ENCODE results near the gene PDRG1.
"Not testable (repeated sequence)": the region's sequence is repeated elsewhere in the genome, so short reads cannot be mapped to it uniquely, and the experiment has no call there.

Gene PDRG1

DNA sequence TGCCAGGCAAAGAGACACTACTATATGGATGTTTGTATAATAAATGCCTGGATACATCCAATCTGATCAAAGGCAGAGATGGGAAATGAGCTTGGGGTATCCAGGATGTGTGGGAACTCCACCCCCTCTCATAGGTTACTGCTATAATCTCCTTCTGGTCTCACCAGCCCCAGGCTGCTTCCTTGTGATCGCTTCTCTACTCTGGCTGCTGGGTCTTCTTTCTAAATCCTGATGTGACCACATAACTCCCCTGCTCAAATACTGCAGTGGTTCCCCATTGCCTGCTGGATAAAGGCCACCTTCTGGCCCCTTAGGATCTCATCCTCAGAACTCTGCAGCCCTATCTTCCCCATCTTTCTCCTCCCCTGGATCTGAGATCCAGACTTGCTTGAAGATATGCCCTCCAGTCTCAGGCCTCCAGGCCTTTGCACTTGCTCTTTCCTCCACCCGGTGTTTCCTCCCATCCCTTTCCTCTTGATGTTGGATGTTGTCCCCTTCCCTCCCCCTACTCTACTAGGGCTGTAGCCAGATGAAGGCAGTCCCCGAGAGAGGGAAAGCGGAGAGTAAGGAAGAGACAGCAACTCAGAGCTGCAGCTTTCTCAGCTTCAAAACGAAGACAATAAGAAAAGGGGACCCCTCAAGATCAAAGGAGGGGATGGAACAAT is 15.3 kb upstream of the PDRG1 start:
- DNase-seq = no peak

DNA sequence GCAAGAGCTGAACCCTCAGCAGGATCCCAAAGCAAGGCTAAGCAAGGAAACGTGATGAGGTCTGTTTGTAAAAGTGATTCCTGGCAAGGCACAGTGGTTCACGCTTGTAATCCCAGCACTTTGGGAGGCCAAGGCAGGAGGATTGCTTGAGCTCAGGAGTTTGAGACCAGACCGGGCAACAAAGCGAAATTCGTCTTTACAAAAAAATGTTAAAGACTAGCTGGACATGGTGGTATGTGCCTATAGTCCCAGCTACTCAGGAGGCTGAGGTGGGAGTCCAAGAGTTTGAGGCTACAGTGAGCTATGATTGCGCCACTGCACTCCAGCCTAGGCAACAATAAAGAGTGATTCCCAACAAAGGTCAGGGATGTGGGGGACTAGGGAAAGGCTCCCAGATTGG is 12.0 kb upstream of the PDRG1 start:
- no peak for DNase-seq

DNA sequence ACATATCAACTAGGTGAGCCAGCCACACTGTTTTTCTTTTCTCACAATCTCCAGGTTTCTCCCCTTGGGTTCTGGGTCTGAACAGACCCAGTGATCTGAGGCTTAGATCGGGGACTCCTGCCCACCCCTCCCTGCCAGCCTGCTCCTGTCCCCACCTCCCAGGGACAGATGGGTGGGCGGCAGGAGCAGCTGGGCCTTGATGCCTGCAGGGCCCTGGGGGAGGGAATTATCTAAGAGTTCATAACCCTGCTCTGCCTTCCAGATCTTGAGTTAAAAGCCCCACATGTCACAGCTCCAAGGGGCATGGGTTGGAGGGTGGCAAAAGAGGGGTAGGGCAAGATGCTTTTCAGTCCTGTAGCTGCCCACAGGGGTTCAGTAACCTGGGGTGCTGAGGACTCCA is 10.9 kb upstream of the PDRG1 start:
- DNase-seq = no peak

DNA sequence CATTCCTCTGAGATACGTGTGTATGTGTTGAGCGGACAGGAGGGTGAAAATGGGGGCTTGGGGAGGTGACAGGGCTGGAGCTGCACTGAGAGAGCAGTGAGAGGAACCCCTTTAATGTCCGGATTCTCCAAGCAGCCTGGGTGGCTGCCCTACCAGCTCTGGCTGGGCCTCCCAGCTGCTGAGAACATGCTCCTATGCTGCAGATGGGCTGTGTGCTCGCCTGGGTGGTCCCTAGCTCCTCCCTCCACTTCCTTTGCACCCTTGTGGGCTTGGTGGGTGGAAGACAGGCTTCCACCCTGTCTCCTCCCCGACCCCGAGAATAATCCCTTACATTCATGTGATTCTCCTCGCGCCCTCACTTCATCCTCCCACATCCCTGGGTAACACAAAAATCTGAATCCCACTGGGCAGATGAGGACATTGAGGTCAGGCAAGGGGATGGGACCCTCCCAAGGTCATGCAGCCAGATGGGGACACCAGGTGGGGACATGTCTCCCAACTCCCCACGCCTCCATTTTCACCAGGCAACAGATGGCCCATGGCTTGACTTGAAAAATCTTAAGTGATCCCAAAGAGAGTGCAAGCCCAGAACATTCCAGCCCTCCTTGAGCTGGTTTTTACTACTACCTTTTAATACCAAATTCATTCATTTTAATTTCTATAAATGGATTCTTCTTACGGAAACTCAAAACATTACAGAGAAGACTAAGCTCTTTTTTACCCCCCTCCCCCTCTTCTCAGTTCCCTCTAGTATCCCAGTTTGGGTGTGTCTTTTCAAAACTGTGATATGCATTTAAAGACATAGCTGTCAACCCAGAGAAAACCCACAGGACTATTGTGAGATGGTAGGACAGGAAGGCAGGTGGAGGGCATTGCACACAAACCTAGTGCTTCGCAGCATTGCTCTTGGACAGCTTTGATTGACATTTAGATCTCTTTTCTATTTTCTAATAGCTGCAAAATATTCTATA is 5.0 kb upstream of the PDRG1 start:
- DNase-seq = no peak

DNA sequence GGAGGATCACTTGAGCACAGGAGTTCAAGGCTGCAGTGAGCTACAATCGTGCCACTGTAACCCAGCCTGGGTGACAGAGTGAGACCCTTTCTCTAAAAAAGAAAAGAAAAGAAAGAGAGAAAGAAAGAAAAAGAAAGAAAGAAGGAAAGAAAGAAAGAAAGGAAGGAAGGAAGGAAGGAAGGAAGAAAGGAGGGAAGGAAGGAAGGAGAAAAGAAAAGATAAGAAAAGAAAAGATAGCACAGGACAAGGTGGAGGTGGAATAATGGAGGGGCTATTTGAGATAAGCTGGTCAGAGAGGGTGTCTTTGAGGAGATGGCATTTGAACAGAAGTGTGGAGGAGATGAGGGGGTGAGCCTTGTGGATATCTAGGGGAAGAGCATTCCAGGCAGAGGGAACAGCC is 2.7 kb upstream of the PDRG1 start:
- no peak for DNase-seq

DNA sequence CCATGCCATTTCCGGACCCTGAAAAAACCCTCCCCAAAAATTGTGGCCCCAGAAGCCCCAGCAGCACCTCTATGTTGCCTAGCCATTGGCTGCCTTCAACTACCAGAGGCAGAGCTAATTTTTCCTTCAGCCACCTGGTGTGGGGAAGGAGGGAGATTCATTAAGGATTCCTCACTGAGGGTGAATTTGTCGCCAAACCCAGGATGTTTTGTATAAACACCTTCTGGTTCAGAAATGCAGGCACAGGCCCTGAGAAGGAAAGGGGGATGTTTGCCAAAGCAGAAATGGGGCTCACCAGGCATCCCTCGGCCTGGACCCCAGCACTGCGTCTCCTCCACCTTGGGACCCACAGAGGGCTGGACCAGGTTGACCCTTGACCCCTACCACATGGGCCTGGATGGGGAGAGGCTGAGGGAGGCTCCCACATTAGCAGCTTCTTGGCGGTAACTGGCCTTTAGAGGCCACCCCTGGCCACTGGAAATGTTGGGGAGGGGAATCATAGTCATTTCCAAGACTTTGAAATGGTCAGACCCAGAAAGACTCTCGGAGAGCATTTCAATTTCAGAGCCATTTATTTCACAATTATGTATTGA is 1.8 kb upstream of the PDRG1 start:
- no peak for DNase-seq

DNA sequence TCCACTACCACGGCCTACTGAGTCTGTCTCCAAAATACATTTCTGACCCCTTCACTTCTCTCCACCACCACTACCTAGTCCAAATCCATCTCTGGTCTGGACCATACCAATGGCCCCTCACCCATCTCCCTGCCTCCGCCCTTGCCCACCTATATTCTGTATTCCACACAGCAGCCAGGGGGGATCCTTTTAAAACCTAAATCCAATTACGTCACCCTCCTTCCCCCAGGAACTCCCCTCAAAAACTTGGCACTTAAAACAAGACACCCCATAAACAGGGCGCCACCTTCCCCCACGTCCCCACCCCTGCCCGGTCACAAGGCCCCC is 680 bp downstream of the PDRG1 start:
- no peak for DNase-seq

DNA sequence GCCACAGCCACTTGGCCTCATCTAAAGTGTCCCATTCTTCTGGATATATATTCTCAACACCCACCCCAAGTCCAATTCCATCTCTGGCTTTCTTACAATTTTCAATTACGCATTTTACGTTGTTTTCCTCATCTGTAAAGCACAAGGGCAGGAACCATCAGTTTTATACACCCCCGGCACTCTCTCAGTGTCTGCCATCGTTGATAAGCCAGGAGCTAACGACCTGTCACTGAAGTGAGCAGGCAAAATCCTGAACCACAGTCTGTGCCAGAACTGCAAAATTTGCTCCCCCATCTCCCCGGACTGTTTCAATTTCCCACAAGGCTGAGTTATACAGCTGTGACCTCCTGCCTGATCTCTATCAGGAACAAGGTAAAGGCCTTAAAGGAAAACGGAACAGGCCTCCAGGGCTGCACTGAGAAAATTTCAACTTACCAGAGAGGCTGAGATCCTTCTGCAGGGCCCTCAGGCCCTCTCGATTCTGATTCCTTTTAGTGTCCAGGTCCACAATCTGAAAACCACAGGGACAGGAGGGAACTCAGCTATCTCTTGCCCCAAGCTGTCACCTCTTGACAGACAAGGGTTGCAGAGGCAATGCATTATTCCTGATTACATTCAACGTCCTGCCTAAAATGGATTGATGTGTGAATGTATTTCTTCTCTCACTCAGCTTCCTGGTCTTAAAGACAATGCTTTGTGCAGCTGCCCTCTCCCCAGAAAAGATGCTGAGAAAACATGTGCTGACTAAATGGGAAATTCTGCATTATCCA is 1.8 kb downstream of the PDRG1 start:
- DNase-seq = no peak

DNA sequence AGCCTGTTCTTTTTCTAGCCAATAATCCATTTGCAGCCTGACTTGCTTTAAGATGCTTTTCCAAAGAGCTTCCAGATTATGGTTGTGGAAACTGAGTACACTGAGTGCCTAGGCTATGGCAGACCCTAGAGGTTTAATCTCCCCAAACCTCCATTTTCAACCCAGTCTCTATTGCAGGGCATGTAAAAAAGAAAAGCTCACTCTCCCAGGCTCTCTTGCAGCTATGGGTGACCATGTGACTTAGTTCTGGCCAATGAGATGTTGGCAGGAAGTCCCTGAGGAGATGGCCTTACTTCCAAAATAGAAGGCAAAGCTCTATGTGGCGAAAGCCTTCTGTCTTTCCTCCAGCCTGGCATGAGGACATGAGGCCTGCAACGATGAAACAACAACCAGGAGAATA is 3.8 kb downstream of the PDRG1 start:
- no peak for DNase-seq

DNA sequence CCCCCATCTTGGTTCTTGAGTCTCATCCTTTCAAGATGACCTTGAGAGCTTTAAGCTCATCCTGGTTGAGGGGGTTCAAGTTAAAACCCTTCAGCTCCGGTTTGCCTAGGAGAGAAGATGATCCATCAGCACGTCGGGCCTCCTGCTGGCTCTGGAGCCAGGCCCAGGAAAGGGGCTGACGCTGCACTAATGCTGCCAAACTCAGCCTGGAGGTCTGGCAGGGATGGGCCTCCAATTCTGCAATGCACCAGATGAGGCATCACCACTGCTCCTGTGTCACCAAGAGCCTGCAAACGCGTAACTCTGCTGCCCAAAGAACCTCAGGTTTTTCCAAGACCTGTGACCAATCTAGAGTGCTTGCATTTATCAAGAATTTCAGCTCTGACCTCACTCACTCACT is 6.1 kb downstream of the PDRG1 start:
- DNase-seq = no peak

DNA sequence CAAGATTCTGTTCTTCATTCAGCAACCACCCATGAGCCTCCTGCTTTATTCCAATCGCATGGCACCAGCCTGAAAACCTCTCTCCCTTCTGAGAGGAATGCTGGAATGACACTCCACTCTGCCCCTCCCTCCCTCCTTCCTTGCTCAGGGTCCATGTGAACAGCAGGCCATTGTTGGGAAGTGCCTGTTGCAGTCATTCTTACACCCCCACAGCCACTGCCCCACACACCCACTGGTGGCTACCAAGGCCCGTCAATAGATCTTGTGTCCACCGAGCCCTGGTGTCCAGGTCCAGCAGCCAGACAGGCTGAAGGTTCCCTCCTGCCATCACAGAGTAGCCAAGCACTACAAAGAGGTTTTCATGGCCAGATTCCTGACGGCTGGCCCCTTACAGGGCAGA is 6.5 kb downstream of the PDRG1 start:
- DNase-seq = no peak

DNA sequence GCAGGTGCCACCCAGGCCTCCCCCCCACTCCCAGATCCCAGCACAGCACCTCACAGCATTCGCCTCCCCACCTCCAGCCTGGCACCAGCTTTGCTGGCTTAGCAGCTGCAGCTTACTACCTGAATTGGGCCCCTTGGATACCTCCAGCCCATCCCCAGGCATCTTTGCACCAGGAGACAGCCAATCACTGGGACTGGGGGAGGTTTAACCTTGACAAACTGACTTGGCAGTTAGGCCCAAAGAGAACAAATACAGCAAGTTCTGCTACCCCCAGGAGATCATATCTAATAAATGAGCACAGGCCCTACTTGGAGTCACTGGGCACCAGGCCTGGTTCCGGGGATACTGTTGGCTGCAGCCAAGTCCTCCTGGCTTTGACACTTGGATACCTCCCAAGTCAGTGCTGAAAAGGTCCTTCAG is 8.8 kb downstream of the PDRG1 start:
- DNase-seq = no peak

DNA sequence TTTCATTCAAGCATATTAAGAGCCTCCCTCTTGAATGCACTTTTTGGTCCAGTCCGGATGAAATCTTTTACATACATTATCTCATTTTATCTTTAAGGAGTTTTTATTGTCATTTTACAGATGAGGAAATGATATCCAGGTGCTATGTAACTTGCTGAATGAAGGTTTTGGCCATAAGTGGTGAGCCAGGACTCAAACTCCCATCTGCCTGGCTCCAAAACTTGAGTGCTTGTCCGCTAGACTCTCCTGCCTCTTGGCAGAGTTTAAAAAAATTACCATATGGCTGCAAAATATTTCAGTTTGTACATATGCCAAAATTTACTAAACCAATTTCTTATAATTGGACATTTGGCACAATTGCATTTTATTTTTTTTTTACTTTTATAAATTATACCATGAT is 12.2 kb downstream of the PDRG1 start:
- no peak for DNase-seq

DNA sequence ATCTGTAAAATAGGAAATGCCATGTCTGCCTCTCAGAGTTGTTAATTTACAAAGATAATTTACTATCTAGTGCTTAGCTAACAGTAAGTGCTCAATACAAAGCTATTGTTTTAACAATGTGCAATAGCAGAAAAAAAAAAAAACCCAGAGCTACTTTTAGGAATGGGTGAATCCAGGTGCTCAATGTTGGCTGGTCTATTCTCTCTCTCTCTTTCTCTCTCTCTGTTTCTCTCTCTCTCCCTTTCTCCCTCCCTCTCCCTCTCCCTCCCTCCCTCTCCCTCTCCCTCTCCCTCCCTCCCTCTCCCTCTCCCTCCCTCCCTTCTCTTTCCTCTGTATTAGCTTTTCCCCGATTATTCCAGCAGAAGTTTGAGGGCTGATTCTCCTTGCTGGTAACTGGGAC is 14.0 kb downstream of the PDRG1 start:
- no peak for DNase-seq

DNA sequence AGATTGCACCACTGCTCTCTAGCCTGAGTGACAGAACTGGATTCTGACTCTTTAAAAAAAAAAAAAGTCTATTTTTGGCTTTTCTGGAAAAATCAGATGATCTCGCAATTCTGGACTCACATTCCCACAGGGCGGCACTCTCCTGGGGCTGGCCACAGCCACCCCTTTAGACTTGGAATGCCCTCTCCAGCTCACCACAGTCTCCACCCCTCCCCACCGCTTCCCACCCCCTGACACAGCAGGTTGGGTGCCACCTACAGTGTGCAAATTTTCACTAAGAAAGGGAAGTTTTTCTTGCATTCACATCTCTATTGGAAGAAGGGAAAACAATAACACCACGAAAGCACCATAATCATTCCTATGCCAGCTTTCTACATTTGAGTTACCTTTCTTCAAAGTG is 15.4 kb downstream of the PDRG1 start:
- no peak for DNase-seq

DNA sequence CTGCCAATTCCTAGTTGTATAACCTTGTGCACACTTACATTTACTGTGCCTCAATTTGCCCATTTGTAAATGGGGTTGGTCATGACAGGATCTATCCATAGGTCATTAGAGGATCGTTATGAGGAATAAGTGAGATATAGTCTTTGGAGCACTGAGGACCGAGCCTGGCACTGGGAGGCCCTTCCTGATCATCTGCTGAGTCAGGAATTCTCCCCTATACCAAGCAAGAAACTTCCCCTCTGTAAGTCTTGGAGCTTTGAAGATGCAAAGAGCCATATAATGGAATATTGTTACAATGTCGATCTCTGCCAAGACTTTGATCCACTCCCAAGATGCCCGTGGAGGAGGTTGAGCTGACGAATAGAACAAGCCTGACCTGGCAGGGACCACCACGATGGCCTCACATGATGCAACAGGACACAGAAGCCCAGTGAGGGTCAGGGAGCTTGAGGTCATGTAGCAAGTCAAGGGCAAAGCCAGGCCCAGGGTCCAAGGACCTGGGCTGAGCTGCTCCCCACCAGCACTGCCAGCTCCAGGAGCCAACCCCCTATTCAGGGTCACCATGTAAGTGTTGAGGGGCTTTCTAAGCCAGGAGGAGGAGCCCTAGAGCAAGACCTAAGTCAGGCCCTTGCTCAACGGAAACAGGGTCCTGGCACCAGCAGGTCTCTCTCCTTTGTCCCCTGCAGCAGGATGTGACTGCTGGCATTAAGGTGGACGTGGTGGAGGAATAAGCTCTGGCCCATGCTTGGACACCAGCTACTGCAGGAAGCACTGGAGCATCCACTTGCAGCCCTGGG is 16.7 kb downstream of the PDRG1 start:
- no peak for DNase-seq

DNA sequence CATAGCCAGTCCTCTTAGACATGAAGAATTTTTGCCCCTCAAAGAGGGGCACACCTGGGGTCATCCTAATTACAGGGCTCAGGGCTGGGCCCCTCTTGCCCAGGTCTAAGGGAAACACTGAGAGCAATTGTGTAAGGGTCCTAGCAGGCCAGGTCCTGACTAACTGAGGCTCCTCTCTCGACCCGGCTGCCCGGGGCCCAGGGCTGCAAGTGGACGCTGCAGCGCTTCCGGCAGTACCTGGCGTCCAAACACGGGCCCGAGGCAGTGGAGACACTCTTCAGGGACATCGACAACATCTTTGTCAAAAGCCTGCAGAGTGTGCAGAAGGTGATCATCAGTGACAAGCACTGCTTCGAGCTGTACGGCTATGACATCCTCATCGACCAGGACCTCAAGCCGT is 17.4 kb downstream of the PDRG1 start:
- no peak for DNase-seq

DNA sequence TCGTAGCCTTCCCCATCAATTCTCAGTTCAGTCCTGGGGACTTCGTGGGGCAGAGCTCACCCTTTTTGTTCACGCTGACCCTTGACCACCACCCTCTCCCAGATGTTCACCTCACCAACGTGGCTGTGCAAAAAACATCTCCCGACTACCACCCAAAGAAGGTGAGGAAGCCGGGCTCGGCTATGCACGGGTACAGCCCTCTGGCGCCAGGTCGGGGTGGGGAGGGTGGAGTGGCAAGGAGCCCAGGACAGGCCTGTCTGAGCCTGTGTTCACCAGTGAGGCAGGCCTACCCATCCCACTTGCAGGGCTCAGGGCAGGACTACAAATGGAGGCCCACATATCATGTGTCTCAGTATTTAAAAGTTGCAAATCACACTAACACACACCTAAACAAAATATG is 18.1 kb downstream of the PDRG1 start:
- no peak for DNase-seq

DNA sequence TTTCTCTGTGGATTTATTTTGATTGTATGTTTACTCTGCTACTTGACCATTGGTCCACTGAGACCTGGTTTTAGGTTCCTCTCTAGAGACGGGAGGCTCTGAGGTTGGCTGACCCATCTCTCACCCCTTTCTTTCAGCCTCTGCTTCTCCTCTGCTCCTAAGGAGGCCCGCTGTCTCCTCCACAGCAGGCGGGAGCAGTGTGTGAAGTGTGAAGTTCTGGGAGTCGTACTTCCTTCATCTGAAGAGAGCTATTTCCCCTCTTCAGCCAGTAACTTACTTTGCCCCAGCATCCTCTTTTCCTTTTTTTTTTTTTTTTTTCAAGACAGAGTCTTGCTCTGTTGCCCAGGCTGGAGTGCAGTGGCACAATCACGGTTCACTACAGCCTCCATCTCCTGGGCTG is 21.1 kb downstream of the PDRG1 start:
- no peak for DNase-seq

DNA sequence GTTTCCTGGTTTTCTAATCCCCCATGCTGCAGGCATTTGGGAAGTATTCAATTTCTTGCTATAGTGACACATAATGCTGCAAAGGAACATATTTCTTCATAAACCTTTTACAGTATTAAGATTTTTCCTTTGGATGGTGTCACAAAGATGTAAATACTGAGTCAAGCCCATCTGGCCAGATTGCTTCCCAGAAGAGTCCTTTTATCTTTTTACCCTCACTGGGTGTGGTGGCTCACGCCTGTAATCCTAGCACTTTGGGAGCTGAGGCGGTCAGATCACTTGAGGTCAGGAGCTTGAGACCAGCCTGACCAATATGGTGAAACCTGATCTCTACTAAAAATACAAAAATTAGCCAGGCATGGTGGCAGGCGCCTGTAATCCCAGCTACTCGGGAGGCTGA is 22.2 kb downstream of the PDRG1 start:
- not testable (repeated sequence) for DNase-seq

DNA sequence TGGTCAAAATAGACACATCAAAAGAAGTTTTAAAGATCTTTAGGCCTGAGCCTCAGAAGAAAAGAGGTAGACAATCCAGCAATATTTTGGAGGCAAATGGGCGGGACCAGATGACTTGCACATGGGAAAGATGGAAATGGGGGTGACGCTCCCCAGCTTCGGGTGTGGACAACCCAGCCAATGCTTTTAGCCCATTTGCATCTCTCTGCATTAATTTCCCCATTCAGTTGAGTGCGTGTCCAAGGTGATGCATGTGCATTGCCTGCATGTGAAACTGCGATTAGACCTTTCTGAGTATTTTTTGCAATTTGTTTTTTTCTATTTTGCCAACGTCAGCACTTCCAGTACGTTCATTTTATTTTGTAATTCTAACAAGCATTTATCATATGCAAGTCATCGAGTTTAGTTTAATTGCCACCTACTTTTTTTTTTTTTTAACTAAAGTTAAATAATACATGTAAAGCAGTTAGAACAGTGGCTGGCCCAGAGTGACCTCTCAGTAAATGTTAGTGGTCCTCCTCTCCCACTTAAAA is 24.2 kb downstream of the PDRG1 start:
- no peak for DNase-seq

DNA sequence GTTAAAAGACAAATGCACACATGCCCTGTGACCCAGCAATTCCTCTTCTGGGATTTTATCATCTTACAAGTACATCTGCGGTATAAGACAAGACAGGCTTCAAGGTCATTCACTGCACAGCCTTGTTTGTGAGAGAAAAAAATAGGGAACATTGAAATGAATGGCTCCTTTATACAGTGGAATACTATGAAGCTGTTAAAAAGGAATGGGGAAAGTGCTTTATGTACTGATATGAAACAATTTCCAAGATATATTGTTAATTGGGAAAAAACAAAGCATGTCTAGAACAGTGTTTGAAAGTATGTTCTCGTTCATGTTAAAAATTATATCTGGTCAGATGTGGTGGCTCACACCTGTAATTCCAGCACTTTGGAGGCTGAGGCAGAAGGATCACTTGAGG is 25.4 kb downstream of the PDRG1 start:
- no peak for DNase-seq

Measured in NCI-H1092 (cell line).